GM19455 (cell line): ENCODE results near the gene TCEAL4.
"Not testable (repeated sequence)": the region's sequence is repeated elsewhere in the genome, so short reads cannot be mapped to it uniquely, and the experiment has no call there.

Experiments used
- ATAC-seq: cut with Tn5 transposase; IDR thresholded peaks from one replicate; pipeline ENCODE4 v1.9.1; 2021; ENCODE audit not compliant: unreplicated experiment

The TCEAL4 gene

DNA sequence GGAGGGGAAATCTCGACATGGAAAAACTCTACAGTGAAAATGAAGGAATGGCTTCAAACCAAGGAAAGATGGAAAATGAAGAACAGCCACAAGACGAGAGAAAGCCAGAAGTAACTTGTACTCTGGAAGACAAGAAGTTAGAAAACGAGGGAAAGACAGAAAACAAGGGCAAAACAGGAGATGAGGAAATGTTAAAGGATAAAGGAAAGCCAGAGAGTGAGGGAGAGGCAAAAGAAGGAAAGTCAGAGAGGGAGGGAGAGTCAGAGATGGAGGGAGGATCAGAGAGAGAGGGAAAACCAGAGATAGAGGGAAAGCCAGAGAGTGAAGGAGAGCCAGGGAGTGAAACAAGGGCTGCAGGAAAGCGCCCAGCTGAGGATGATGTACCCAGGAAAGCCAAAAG lies 1.3 kb downstream of the TCEAL4 start:
- no peak for ATAC-seq

GRCh38 chrX:103592295-103592694 lies 7.0 kb downstream of the TCEAL4 start:
- ATAC-seq = not testable (repeated sequence)

DNA sequence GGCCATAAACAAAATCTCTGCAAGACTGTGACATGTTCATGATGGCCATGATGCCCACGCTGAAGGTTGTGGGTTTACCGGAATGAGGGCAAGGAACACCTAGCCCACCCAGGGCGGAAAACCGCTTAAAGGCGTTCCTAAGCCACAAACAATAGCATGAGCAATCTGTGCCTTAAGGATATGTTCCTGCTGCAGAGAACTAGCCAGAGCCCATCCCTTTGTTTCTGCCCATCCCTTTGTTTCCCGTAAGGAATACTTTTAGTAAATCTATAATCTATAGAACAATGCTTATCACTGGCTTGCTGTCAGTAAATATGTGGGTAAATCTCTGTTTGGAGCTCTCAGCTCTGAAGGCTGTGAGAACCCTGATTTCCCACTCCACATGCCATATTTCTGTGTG lies 9.9 kb downstream of the TCEAL4 start:
- ATAC-seq = not testable (repeated sequence)

GRCh38 chrX:103607364-103608305 lies 22.3 kb downstream of the TCEAL4 start, which contains the start of gene TCEAL3:
TCEAL3 (plus strand) TSS chrX:103607963; CDS start chrX:103609065, 1,102 bp downstream.
- ATAC-seq = peak; percentile 79

- ATAC-seq = no peak
Measured at GRCh38 chrX:103608306-103608963, 23.1 kb downstream of the TCEAL4 start.

DNA sequence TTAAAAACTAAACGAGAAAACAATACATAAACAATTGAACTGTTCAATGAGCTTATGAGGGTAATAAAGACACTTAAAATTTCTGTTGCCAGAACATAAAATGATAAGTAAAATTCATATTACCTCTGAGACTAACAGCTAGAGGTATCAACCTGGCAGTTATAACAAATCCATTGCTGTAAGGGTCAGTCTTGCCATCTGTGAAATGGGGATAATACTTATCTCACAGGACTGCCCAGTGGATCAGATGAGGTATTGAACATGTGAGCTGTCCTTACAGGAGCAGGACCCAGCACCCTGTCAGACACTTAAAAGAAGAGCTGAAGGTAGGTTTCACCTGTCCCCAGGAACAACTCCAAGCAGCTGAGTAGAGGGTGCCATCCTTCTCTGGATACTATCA lies 25.0 kb downstream of the TCEAL4 start:
- ATAC-seq = no peak

GRCh38 chrX:103613362-103613890 lies 28.1 kb downstream of the TCEAL4 start:
- no peak for ATAC-seq

DNA sequence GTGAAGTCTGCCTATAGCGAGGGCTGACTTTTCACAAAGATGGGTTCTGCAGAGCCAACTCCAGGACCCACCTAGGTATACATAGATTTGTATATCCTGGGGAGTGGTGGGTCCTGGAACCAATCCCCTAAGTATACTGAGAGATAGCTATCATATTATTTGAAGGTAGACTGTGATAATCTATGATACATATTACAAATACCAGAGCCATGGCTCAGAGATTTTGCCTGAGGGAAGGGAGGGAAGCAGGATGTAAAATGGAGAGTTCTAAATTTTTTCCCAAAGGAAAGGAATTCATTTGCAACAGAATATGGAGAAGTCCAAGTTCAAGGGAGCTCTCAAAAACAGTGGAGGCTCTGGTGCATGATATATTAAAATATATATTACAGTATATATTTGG lies 29.7 kb downstream of the TCEAL4 start:
- no peak for ATAC-seq

GRCh38 chrX:103615781-103616371 lies 30.6 kb downstream of the TCEAL4 start:
- no peak for ATAC-seq

DNA sequence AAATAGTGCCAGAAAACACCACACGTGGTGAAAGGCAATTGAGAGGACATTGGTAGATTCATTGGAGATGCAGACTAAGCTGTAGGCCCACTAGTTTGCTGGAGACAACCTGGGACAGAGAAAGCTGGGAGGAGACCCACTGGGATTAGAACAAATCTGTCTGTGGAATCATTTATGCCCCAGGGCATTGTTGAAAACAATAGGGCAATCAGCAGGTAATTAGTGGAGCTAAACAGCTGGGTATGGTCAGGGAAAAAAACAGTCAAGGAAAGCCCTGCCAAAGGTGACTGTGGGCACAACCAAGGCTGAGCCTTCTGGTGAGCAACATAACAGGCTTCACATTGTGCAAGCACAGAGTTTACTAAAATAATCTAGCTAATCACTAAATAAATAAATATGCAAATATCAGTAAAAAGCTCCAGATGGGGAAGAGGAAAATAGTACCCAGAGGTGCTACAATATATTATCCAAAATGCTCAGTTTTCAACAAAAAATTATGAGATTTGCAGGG lies 31.4 kb downstream of the TCEAL4 start:
- ATAC-seq = no peak

- ATAC-seq = no peak
Measured at GRCh38 chrX:103624111-103624510, 38.8 kb downstream of the TCEAL4 start.

GRCh38 chrX:103626855-103627254 lies 41.5 kb downstream of the TCEAL4 start:
- ATAC-seq = no peak

- ATAC-seq = peak; percentile 63
Measured at GRCh38 chrX:103628386-103629317, 43.3 kb downstream of the TCEAL4 start, which contains the start of gene TCEAL1. TCEAL1 (plus strand) TSS chrX:103628975; CDS start chrX:103629917, 942 bp downstream.

DNA sequence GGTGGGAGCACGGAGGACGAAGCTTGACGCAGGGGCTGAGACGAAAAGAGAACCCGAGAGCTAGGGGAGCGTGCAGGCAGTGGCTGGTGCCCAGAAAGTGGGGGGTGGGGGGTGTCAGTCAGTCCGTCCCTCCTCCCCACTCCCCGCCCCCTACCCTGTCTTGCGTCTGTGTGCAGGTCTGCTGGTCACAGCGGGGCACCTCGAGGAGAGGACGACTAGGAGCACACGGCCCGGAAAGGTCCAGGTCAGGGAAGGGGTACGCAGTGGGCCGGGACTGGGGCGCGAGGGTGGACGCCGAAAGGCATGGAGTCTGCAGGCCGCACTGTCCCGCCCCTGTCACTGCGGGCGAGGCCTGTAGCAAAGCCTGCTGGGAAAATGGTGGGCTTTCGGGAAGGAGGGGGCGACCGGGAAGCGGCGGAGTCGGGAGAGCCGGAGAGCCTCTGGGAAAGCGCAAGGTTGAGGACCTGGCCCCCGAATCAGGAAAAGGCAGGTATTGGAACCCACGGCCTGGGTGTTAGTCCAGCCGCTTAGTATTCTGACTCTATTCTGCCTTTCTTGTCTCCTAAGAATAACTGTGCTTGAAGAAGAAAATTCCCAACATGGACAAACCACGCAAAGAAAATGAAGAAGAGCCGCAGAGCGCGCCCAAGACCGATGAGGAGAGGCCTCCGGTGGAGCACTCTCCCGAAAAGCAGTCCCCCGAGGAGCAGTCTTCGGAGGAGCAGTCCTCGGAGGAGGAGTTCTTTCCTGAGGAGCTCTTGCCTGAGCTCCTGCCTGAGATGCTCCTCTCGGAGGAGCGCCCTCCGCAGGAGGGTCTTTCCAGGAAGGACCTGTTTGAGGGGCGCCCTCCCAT lies 44.2 kb downstream of the TCEAL4 start:
- no peak for ATAC-seq

DNA sequence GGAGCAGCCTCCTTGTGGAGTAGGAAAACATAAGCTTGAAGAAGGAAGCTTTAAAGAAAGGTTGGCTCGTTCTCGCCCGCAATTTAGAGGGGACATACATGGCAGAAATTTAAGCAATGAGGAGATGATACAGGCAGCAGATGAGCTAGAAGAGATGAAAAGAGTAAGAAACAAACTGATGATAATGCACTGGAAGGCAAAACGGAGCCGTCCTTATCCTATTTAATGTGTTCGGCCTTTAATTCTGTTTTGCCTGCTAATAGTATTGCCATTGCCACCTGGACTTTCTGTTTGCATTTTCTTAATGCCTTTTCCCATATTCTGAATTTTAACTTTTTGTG lies 44.8 kb downstream of the TCEAL4 start:
- ATAC-seq = no peak

GRCh38 chrX:103631145-103631544 lies 45.8 kb downstream of the TCEAL4 start:
- ATAC-seq = no peak

DNA sequence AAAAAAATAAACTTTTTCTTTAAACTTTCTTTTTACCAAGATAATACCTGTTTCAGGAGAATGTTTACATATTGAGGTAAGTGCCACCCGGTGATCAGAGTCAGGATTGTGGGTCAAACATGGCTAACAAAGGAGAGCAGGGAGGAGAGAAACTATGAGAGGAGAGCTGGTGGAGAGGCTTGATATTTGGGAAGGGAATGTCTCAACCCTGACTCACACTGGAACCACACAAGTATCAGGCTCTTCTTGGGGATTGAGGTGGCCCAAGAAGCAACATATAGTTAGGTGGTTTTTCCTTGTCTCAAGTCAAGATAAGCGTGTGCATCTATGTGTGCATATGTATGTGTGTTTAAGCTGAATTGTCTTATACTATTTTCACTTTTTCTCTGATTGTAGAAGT lies 50.1 kb downstream of the TCEAL4 start:
- ATAC-seq = no peak
